WI38 (cell line): Measurements from ENCODE around the gene ATG7.
A peak's percentile ranks its signal among the peaks of the same experiment; 100 is the strongest.
"Not testable (repeated sequence)": the region's sequence is repeated elsewhere in the genome, so short reads cannot be mapped to it uniquely, and the experiment has no call there.

Source experiments
- H3K4me3 ChIP-seq: 2 replicates; pipeline ENCODE4 v1.5.1; 2011; ENCODE audit warnings: low read depth, mild to moderate bottlenecking, control low read depth, low read length
- CTCF ChIP-seq: IDR thresholded peaks from 2 replicates; pipeline ENCODE4 v1.5.1; 2012; ENCODE audit warnings: low read depth, mild to moderate bottlenecking, control low read depth, low read length

ATG7 gene

GRCh38 chr3:11331101-11331500, 58.9 kb downstream of the ATG7 start:
- TF ChIP-seq CTCF, result no peak
- H3K4me3 ChIP-seq, result no peak overlapping the region

GRCh38 chr3:11335056-11335608, 62.9 kb downstream of the ATG7 start:
- TF ChIP-seq CTCF, result peak; percentile 35
- no peak overlapping the region for H3K4me3 ChIP-seq

GRCh38 chr3:11339541-11339940, 67.3 kb downstream of the ATG7 start:
- no peak for TF ChIP-seq CTCF
- H3K4me3 ChIP-seq, result no peak overlapping the region

GRCh38 chr3:11346416-11346815, 74.2 kb downstream of the ATG7 start:
- no peak overlapping the region for H3K4me3 ChIP-seq
- no peak for TF ChIP-seq CTCF

GRCh38 chr3:11348877-11349276, 76.7 kb downstream of the ATG7 start:
- not testable (repeated sequence) for H3K4me3 ChIP-seq

GRCh38 chr3:11349446-11349845, 77.2 kb downstream of the ATG7 start:
- TF ChIP-seq CTCF, result no peak
- no peak overlapping the region for H3K4me3 ChIP-seq

- TF ChIP-seq CTCF, result no peak
- H3K4me3 ChIP-seq, result no peak overlapping the region
Observed at GRCh38 chr3:11350374-11350773, 78.2 kb downstream of the ATG7 start.

GRCh38 chr3:11351451-11351850, 79.3 kb downstream of the ATG7 start:
- no peak for TF ChIP-seq CTCF
- H3K4me3 ChIP-seq, result no peak overlapping the region
